HT1080 (cell line): ENCODE data around the gene REELD1. TPM values are rescaled to one million over a fixed set of nuclear protein-coding genes. Genes with fewer than 3 reads are reported as not detected.

Experiments used
- DNase-seq: peaks from one replicate; pipeline ENCODE4 v3.0.0-alpha.2; 2015; ENCODE audit warnings: low read depth
- total RNA-seq: library from RNA; depleted of rRNA; stranded (reverse); fragments of >200 nt; shearing (Covaris generic); gene quantifications from 2 replicates; pipeline ENCODE4 v1.2.3, GENCODE V29; 2014; rRNA removed

Gene REELD1
- total RNA-seq, 1 experiment from 2014 or later: not detected

DNA sequence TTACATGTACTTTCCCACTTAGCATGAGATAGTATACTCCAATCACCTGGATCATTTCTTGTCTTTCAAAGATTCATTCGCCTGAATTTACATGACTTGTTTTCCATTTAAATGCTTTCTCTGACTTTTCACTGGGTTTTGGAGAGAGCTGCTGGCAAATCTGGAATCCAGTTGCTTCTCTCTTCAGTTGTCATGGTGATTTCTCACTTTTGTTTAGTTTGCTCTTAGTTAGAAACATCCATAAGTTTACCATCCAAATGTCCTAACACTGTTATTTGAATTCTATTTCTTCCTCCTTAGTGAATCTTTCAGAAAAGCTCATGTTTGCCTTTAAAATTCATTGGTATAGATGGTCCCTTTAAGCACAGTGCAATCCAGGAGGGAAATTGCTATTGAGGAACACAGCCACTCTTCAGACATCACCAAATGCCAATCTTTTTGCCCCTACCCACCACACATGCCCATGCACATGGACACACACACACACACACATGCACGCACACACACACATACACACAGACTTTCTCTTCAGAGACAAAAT is 51.7 kb downstream of the REELD1 start:
- no peak for DNase-seq

DNA sequence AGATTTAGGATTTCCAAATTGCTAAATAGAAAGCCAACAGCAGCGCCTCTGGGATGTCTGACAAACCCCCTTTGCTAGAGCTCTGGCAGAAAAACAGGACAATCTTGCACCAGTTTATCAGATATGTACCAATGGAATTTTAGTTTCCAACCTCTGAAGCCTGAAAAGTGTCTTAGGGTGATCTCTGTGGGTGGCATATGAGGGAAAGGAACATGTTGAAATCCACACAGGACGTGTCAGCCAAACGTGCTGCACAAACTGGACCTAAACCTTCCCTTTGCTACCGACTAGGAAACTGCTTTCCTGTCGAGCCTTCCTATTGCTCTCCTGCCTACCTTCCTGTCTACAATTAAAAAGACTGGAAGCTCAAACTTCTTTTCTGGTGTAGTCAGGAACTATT is 53.5 kb downstream of the REELD1 start:
- no peak for DNase-seq

DNA sequence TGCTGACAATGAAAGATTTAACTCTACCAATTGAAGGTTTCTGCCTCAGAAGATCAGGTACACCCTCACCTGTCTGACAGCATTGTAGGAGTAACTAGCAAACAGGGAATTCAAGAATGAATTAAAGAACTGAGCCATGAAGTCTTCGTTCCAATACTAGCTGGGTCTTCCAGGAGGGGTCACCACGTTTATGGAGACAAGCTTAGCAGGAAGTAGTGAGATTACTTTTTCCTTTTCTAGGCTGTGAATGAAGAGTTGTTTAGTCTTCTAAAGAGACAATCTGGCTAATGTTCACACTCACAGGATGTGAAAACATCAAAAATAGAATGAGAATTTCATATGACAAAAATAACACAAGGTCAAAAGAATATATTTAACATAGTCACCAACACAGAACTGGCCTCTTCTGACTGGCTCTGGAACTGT is 54.9 kb downstream of the REELD1 start:
- DNase-seq: no peak

DNA sequence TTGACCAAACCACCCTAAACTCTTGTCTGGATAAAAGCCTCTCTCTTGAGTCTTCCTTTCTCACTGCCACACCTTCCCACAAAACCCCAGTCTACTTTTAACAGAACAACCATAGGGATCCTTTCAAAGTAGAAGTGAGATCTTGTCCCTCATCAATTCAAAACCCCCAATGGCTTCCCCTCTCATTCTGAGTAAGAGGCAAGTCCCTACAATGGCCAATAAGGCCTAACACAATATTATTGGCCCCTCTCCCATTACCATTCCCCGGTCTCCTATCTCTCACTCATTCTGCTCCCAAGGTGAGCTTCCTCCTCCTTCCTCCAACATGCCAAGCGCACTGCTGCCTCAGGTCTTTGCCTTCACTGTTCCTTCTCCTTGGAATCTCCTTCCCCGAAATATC is 57.1 kb downstream of the REELD1 start:
- DNase-seq: no peak

DNA sequence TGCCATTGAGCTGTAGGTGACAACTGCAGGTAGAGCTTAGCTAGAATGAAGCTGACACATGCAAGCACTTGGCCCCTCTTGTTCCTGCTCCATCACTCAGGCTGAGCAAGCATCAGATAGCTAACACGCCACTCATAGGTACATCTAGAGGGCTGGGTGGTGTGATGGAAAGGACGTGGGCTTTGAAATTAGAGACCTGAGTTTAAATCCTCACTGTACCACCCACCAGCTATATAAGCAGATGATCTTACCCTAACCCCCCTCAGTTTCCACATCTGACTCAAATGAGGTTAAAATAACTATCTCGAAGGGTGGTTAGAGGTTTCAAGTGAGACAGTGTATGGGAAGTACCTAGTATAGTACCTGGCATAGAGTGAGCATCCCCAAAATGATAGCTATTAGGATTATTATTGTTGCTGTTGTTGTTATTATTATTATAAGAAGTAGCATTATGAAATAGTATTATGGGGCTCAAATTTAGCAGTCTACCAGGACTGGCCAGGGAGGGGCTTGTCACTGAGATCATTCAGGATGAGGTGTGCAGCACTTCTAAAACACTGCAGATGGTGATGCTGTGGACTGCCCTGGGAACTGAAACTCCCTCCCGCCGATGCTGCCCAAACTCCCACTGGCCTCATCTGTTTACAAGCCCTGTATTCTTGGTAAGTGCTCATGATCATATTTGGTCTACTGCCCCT is 59.0 kb downstream of the REELD1 start:
- DNase-seq: no peak

DNA sequence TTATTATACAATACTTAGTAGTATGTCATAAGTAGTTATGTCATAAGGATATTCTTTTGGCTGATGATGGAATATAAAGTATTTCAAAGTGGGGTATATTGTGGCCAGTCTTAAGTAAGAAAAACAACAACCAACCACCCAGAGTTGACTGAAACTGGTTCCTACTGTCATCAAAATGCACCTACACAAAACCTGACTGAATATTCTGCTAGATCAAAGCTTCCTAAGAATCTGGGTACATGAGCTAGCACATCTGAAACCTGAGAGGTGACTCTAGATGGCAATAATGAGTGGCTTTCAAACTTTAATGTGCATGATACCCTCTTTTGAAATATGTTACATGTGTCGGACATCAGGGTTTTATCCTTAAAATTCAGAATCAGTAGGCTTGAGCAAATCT is 60.4 kb downstream of the REELD1 start:
- DNase-seq: no peak

DNA sequence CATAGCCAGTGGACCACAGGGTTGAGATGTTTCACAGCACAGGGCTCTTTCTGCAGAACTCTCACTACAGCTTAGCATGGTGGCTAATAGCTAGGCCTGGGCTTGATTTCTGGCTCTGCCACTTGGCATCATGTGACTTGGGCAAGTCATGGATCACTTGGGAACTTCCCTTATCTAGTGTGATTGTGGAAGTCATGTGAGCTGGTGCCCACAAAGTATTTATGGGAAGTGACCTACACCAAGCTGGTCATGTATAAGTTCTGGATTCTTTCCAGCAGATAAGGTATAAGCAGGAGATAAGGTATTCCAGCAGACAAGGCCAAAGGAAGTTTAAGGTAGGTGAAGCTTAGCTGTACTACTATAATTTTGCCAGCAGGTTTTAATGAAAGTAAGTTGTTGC is 61.0 kb downstream of the REELD1 start:
- no peak for DNase-seq

DNA sequence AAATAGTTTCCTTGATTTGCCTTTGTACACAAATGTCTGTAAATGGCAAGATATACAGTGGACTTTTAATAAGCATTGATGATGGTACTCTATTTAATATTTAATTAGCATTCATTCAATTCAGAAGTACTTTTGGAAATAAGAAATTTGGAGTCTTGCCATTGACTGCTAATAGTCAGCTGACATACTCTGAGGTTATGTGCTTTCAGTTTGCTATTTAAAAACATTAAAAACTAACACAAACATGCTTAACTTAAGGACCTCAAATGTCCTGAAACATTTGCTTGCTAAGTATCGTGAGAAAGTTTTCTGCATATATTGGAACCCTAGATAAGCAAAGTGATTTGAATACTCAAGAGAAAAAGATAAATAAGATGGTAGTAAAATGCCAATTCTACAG is 64.6 kb downstream of the REELD1 start:
- DNase-seq: no peak

Other genes starting within 250 kb of the REELD1 start
- gene LSM6, start 38.8 kb upstream of the REELD1 start, total RNA-seq: 101 and 105 TPM in 2 replicates